HG03521 (cell line): ENCODE data around the gene TLR3.
A peak's percentile ranks its signal among the peaks of the same experiment; 100 is the strongest.
"Not testable (repeated sequence)": the region's sequence is repeated elsewhere in the genome, so short reads cannot be mapped to it uniquely, and the experiment has no call there.

Experiments
- ATAC-seq: cut with Tn5 transposase; IDR thresholded peaks from one replicate; pipeline ENCODE4 v1.9.1; 2021; ENCODE audit warnings: mild to moderate bottlenecking, moderate library complexity; ENCODE audit not compliant: unreplicated experiment

The TLR3 gene

GRCh38 chr4:186068581-186069348 lies at the start of gene TLR3:
TSS of gene TLR3 (plus strand) at chr4:186069156. CDS start at chr4:186076620, 7,464 bp downstream.
- ATAC-seq: no peak

GRCh38 chr4:186019269-186019668 lies 49.7 kb upstream of the TLR3 start:
- ATAC-seq: no peak

- ATAC-seq: no peak
These were observed 48.7 kb upstream of the TLR3 start for GRCh38 chr4:186020106-186020792.

- no peak for ATAC-seq
These were observed 48.1 kb upstream of the TLR3 start for GRCh38 chr4:186020793-186021407.

GRCh38 chr4:186021461-186022167 lies 47.3 kb upstream of the TLR3 start:
- no peak for ATAC-seq

GRCh38 chr4:186023975-186024374 lies 45.0 kb upstream of the TLR3 start:
- no peak for ATAC-seq

GRCh38 chr4:186024637-186025407 lies 44.1 kb upstream of the TLR3 start:
- ATAC-seq: no peak

- ATAC-seq: no peak
These were observed 43.6 kb upstream of the TLR3 start for GRCh38 chr4:186025408-186025690.

- no peak for ATAC-seq
These were observed 41.6 kb upstream of the TLR3 start for GRCh38 chr4:186027405-186027804.

GRCh38 chr4:186029571-186030398 lies 39.2 kb upstream of the TLR3 start:
- no peak for ATAC-seq

- no peak for ATAC-seq
These were observed 38.6 kb upstream of the TLR3 start for GRCh38 chr4:186030399-186030775.

- ATAC-seq: no peak
These were observed 38.2 kb upstream of the TLR3 start for GRCh38 chr4:186030795-186031194.

GRCh38 chr4:186032259-186032658 lies 36.7 kb upstream of the TLR3 start:
- ATAC-seq: no peak

GRCh38 chr4:186033027-186033426 lies 35.9 kb upstream of the TLR3 start:
- no peak for ATAC-seq

GRCh38 chr4:186034613-186035012 lies 34.3 kb upstream of the TLR3 start:
- ATAC-seq: not testable (repeated sequence)

- no peak for ATAC-seq
These were observed 31.9 kb upstream of the TLR3 start for GRCh38 chr4:186036976-186037581.

GRCh38 chr4:186037692-186038658 lies 31.0 kb upstream of the TLR3 start:
- ATAC-seq: peak; percentile 59

- ATAC-seq: no peak
These were observed 29.3 kb upstream of the TLR3 start for GRCh38 chr4:186039697-186040096.
